HL-60 (cell line): ENCODE measurements around the gene CIROP.

Experiments
- POLR2AphosphoS5 ChIP-seq: IDR thresholded peaks from 2 replicates; pipeline ENCODE4 v1.6.1; 2012; ENCODE audit warnings: low read depth
- TF ChIP-seq, protein P1 (sequence below): IDR thresholded peaks from one replicate; pipeline ENCODE4 v1.5.1; 2011; ENCODE audit warnings: low read length, control low read depth, inconsistent platforms; ENCODE audit not compliant: insufficient read depth

- TF ChIP-seq, protein P1, sequence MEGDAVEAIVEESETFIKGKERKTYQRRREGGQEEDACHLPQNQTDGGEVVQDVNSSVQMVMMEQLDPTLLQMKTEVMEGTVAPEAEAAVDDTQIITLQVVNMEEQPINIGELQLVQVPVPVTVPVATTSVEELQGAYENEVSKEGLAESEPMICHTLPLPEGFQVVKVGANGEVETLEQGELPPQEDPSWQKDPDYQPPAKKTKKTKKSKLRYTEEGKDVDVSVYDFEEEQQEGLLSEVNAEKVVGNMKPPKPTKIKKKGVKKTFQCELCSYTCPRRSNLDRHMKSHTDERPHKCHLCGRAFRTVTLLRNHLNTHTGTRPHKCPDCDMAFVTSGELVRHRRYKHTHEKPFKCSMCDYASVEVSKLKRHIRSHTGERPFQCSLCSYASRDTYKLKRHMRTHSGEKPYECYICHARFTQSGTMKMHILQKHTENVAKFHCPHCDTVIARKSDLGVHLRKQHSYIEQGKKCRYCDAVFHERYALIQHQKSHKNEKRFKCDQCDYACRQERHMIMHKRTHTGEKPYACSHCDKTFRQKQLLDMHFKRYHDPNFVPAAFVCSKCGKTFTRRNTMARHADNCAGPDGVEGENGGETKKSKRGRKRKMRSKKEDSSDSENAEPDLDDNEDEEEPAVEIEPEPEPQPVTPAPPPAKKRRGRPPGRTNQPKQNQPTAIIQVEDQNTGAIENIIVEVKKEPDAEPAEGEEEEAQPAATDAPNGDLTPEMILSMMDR: peak; percentile 99
- no peak for TF ChIP-seq POLR2AphosphoS5
Observed at GRCh38 chr14:23068789-23069412, 35.9 kb downstream of the CIROP start.
